Stimulated activated memory B cell treated with anti-CD40 and anti-IgM and Interleukin-4, amounts not matched to agents 10 μg/mL and 1 μg/mL and 100 μg/mL, for 72 hours (primary cell): ENCODE data around the gene HDAC9.

Experiments
- ATAC-seq: fragments of 150-1000 bp; cut with Tn5 transposase; 2 replicates; pipeline ENCODE4 v1.10.0; 2021
- H3K27ac Mint-ChIP-seq: one replicate; pipeline ENCODE4 v1.8.0; 2022; ENCODE audit warnings: mild to moderate bottlenecking, mixed read lengths
- H3K27me3 Mint-ChIP-seq: one replicate; pipeline ENCODE4 v1.8.0; 2022; ENCODE audit warnings: mixed read lengths
- H3K36me3 Mint-ChIP-seq: one replicate; pipeline ENCODE4 v1.8.0; 2022; ENCODE audit warnings: mixed read lengths
- H3K4me1 Mint-ChIP-seq: one replicate; pipeline ENCODE4 v1.8.0; 2022; ENCODE audit warnings: mixed read lengths
- H3K4me3 Mint-ChIP-seq: one replicate; pipeline ENCODE4 v1.8.0; 2022; ENCODE audit warnings: mild to moderate bottlenecking, moderate library complexity, mixed read lengths
- H3K9me3 Mint-ChIP-seq: one replicate; pipeline ENCODE4 v1.8.0; 2022; ENCODE audit warnings: mixed read lengths

HDAC9 gene

DNA sequence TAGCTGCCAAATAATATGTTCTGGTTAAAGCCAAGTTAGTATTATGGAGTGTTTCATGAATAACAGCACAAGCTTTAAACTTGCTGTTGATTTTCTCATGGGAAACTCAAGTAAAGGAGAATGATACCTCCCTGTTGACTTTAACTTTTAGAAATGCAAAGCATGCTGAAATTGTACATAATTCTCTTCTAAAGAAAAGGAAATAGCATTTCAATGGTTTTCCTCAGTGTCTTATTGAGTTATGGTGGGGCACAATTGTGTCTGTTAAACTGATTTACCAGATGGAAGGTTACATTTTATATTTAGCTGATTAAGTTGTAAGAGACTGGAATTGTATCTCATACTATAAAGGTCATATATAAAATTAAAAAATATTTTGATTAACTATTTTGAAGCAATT lies 119.3 kb downstream of the HDAC9 start:
- Mint-ChIP-seq H3K27ac (no peak overlapping the region), H3K4me1 (peaks cover 25% of the 10 kb centered on the region), H3K36me3 (peaks cover 65% of the 10 kb centered on the region), H3K9me3 (no peaks in the 10 kb centered on the region), H3K27me3 (no peaks in the 10 kb centered on the region), H3K4me3 (no peak overlapping the region)
- no peak for ATAC-seq

DNA sequence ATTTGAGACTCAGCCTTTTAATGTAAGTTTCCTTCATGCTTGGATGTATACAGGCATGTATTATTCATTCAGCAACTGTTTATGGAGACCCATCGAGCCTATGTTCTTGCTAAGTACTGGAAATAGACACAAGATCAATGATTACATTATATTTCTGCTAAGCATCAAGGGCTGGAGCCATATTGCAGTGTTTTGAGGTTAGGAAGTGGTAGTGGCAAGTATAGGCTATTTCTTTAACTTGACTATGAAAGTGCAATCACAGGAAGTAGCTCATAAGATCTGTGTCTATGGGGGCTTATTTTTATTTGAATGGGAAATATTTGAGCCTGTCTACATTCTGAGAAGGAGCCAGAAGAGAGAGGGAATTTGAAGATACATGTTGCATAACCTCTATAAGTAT lies 123.8 kb downstream of the HDAC9 start:
- H3K27me3 Mint-ChIP-seq = no peaks in the 10 kb centered on the region
- H3K4me3 Mint-ChIP-seq = no peak overlapping the region
- H3K36me3 Mint-ChIP-seq = peaks cover 52% of the 10 kb centered on the region
- peaks cover 2% of the 10 kb centered on the region for H3K4me1 Mint-ChIP-seq
- ATAC-seq = no peak
- H3K27ac Mint-ChIP-seq = no peak overlapping the region
- no peaks in the 10 kb centered on the region for H3K9me3 Mint-ChIP-seq

GRCh38 chr7:18623389-18623788 lies 127.8 kb downstream of the HDAC9 start:
- Mint-ChIP-seq H3K27ac (no peak overlapping the region), H3K36me3 (peaks cover 43% of the 10 kb centered on the region), H3K4me1 (peaks cover 4% of the 10 kb centered on the region), H3K4me3 (no peak overlapping the region), H3K9me3 (no peaks in the 10 kb centered on the region), H3K27me3 (no peaks in the 10 kb centered on the region)
- no peak for ATAC-seq

DNA sequence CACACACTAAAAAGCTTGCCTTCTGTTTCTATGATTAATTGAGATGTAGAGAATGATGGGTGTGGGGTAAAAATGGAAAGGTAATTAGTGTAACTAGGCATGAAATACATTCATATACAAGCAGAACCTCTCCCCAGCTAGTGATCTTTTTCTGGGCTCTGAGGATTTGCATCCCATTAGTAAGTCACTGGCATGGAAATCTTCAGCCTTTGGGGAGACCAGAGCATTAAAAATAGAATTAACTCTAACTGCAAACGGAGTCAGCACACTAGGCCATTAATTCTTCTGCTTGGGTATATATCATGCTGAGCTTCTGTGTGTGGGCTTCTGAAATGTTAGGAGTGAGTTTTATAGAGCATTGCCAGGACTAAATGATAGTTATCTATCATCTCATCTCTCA lies 128.9 kb downstream of the HDAC9 start:
- peaks cover 38% of the 10 kb centered on the region for H3K36me3 Mint-ChIP-seq
- no peaks in the 10 kb centered on the region for H3K9me3 Mint-ChIP-seq
- no peak overlapping the region for H3K27ac Mint-ChIP-seq
- H3K4me3 Mint-ChIP-seq = no peak overlapping the region
- ATAC-seq = no peak
- H3K4me1 Mint-ChIP-seq = peaks cover 4% of the 10 kb centered on the region
- H3K27me3 Mint-ChIP-seq = no peaks in the 10 kb centered on the region

- ATAC-seq = no peak
- H3K9me3 Mint-ChIP-seq = no peaks in the 10 kb centered on the region
- H3K27ac Mint-ChIP-seq = peak overlapping the region; percentile 62
- no peaks in the 10 kb centered on the region for H3K27me3 Mint-ChIP-seq
- H3K4me3 Mint-ChIP-seq = no peak overlapping the region
- H3K4me1 Mint-ChIP-seq = peaks cover 4% of the 10 kb centered on the region
- H3K36me3 Mint-ChIP-seq = peaks cover 33% of the 10 kb centered on the region
Measured at GRCh38 chr7:18626086-18626485, 130.5 kb downstream of the HDAC9 start.

DNA sequence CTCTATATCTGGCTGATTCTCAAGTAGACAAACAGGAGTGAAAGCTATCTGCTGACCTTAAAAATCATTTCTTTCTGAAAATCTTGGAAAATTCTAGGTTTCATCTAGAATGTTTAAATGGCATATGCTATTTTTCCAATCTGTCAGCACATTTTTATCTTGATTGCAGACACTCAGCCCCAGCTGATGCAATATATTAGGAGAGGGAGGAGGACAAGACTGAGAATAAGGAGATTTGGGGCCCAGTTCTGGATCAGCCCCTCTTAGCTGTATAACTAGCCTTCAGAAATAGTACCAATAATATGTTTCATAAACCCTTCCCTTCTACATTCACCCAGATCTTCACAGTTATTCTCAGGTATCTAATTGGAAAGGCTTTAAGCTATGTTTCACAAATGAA lies 131.2 kb downstream of the HDAC9 start:
- Mint-ChIP-seq H3K4me1 (peaks cover 4% of the 10 kb centered on the region), H3K36me3 (peaks cover 32% of the 10 kb centered on the region), H3K4me3 (no peak overlapping the region), H3K27ac (peak overlapping the region; percentile 62), H3K9me3 (no peaks in the 10 kb centered on the region), H3K27me3 (no peaks in the 10 kb centered on the region)
- no peak for ATAC-seq

DNA sequence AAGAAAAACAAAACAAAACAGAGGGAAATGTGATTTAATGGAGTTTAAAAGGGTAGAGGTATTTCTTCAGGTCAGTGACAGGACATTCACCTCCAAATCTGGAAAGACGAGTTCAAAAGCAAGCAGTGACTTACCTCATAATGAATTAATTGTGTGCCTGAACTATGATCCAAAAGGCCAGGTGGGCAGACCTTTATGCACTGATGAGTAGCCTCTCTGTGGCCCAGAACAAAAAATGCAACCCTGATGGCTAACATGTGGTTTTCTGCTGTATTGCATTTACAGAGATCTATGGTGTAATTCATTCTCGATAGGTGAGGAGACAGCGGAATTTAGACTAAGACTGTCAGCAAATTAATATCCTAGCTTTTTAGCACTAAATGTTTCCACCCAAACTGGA lies 142.0 kb downstream of the HDAC9 start:
- H3K36me3 Mint-ChIP-seq = peaks cover 39% of the 10 kb centered on the region
- no peak overlapping the region for H3K27ac Mint-ChIP-seq
- no peak overlapping the region for H3K4me3 Mint-ChIP-seq

GRCh38 chr7:18638594-18639452 lies 143.3 kb downstream of the HDAC9 start:
- peak overlapping the region; percentile 39 for H3K27ac Mint-ChIP-seq
- H3K4me3 Mint-ChIP-seq = no peak overlapping the region
- no peaks in the 10 kb centered on the region for H3K4me1 Mint-ChIP-seq
- no peaks in the 10 kb centered on the region for H3K27me3 Mint-ChIP-seq
- peaks cover 46% of the 10 kb centered on the region for H3K36me3 Mint-ChIP-seq
- no peak for ATAC-seq
- H3K9me3 Mint-ChIP-seq = no peaks in the 10 kb centered on the region

More for the DNA sequence above, 142.0 kb downstream of the HDAC9 start:
- Mint-ChIP-seq H3K9me3 (no peaks in the 10 kb centered on the region), H3K27me3 (no peaks in the 10 kb centered on the region), H3K4me1 (no peaks in the 10 kb centered on the region)
- no peak for ATAC-seq

DNA sequence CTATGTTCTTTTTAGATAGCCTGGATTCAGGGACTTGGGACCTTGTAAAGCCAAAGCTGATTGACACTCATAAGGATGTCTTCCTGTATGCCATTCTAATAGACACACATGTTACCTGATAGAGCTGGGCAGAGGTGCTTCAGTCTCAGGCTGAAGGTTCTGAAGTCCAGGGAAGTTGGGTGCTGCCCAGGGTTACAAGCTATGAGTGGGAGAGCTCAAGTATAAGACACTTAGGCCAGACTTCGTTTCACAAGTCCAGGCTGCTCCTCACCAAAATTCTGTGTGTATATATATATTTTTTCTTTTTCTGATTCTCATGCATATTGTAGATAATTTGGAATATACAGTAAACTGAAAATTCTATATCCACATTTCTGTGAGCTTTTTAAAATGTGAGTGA lies 144.2 kb downstream of the HDAC9 start:
- Mint-ChIP-seq H3K27ac (peak overlapping the region; percentile 39), H3K9me3 (no peaks in the 10 kb centered on the region)

DNA sequence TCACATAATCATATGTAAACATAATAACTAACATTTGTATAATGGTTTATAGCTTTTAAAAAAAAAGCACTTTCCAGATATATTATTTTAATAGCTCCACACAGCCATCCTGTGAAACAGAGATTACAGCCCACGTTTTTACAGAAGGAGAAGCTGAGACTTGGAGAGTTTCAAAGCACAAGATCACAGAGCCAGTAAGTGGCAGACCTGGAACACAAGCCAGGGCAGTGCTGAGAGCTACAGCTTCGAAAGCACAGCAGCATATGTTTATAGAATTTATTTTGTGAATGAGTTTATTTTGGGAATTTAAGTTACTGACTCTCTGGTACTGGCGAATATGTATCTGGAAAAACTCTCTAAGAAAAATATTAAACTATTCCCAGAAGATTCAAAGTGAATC lies 149.4 kb downstream of the HDAC9 start:
- no peak for ATAC-seq
- Mint-ChIP-seq H3K4me3 (no peak overlapping the region), H3K27ac (no peak overlapping the region), H3K9me3 (no peaks in the 10 kb centered on the region), H3K36me3 (peaks cover 56% of the 10 kb centered on the region), H3K4me1 (no peaks in the 10 kb centered on the region), H3K27me3 (no peaks in the 10 kb centered on the region)

More for the DNA sequence above, 144.2 kb downstream of the HDAC9 start:
- no peaks in the 10 kb centered on the region for H3K27me3 Mint-ChIP-seq
- H3K36me3 Mint-ChIP-seq = peaks cover 50% of the 10 kb centered on the region
- no peak overlapping the region for H3K4me3 Mint-ChIP-seq
- no peaks in the 10 kb centered on the region for H3K4me1 Mint-ChIP-seq
- no peak for ATAC-seq

GRCh38 chr7:18647582-18647981 lies 152.0 kb downstream of the HDAC9 start:
- H3K36me3 Mint-ChIP-seq = peaks cover 58% of the 10 kb centered on the region
- no peaks in the 10 kb centered on the region for H3K9me3 Mint-ChIP-seq
- H3K4me3 Mint-ChIP-seq = no peak overlapping the region
- no peak for ATAC-seq
- no peak overlapping the region for H3K27ac Mint-ChIP-seq
- no peaks in the 10 kb centered on the region for H3K27me3 Mint-ChIP-seq
- no peaks in the 10 kb centered on the region for H3K4me1 Mint-ChIP-seq

- Mint-ChIP-seq H3K27me3 (no peaks in the 10 kb centered on the region), H3K27ac (no peak overlapping the region), H3K36me3 (peaks cover 55% of the 10 kb centered on the region), H3K4me1 (no peaks in the 10 kb centered on the region), H3K4me3 (no peak overlapping the region), H3K9me3 (no peaks in the 10 kb centered on the region)
- no peak for ATAC-seq
Measured at GRCh38 chr7:18648849-18649758, 153.6 kb downstream of the HDAC9 start.

- no peak for ATAC-seq
- H3K27me3 Mint-ChIP-seq = no peaks in the 10 kb centered on the region
- no peaks in the 10 kb centered on the region for H3K9me3 Mint-ChIP-seq
- peak overlapping the region; percentile 13 for H3K27ac Mint-ChIP-seq
- H3K4me3 Mint-ChIP-seq = no peak overlapping the region
- H3K4me1 Mint-ChIP-seq = peaks cover 12% of the 10 kb centered on the region
- peaks cover 60% of the 10 kb centered on the region for H3K36me3 Mint-ChIP-seq
Measured at GRCh38 chr7:18653381-18654155, 158.0 kb downstream of the HDAC9 start.

GRCh38 chr7:18654709-18655108 lies 159.2 kb downstream of the HDAC9 start:
- Mint-ChIP-seq H3K4me3 (no peak overlapping the region), H3K4me1 (peaks cover 12% of the 10 kb centered on the region), H3K36me3 (peaks cover 51% of the 10 kb centered on the region), H3K9me3 (no peaks in the 10 kb centered on the region), H3K27me3 (no peaks in the 10 kb centered on the region), H3K27ac (no peak overlapping the region)
- ATAC-seq = no peak

DNA sequence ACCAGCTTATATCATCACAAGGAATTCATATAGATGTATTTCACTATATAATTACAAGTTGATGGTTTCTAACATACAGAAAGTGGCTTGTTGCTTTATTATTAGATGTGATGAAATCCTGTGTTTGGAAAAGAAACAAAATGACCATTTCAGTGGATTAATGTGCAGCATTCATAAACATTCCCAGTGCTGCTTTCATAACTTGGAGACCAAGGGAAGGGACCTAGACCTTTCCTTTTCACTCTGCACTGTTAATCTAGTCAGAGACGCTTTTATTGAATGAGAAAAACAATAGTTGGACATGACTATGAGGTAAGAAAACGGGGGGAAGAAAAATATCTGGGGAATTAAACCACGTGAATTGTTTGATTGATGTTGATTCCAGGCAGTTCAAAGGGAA lies 160.0 kb downstream of the HDAC9 start:
- peaks cover 51% of the 10 kb centered on the region for H3K36me3 Mint-ChIP-seq
- no peak overlapping the region for H3K4me3 Mint-ChIP-seq
- H3K27me3 Mint-ChIP-seq = no peaks in the 10 kb centered on the region
- H3K4me1 Mint-ChIP-seq = peaks cover 12% of the 10 kb centered on the region
- no peaks in the 10 kb centered on the region for H3K9me3 Mint-ChIP-seq
- ATAC-seq = no peak
- peak overlapping the region; percentile 37 for H3K27ac Mint-ChIP-seq
